ENCODE measurements around the gene FANCC.

- TF ChIP-seq, protein P1, sequence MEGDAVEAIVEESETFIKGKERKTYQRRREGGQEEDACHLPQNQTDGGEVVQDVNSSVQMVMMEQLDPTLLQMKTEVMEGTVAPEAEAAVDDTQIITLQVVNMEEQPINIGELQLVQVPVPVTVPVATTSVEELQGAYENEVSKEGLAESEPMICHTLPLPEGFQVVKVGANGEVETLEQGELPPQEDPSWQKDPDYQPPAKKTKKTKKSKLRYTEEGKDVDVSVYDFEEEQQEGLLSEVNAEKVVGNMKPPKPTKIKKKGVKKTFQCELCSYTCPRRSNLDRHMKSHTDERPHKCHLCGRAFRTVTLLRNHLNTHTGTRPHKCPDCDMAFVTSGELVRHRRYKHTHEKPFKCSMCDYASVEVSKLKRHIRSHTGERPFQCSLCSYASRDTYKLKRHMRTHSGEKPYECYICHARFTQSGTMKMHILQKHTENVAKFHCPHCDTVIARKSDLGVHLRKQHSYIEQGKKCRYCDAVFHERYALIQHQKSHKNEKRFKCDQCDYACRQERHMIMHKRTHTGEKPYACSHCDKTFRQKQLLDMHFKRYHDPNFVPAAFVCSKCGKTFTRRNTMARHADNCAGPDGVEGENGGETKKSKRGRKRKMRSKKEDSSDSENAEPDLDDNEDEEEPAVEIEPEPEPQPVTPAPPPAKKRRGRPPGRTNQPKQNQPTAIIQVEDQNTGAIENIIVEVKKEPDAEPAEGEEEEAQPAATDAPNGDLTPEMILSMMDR (IDR thresholded peaks at IDR 0.05; ENCODE audit: poor library complexity) = no peak
- no peak for TF ChIP-seq EZH2 (IDR thresholded peaks at IDR 0.05; ENCODE audit: borderline replicate concordance)
- TF ChIP-seq EZH2phosphoT487 (IDR thresholded peaks at IDR 0.05; ENCODE audit: low read depth, severe bottlenecking, unreplicated experiment) = no peak
Observed at GRCh38 chr9:95086564-95086955, 230.9 kb downstream of the FANCC start.
